Neural progenitor cell (in vitro differentiated cells): Measurements from ENCODE around the gene EDN2. TPM values are rescaled to one million over a fixed set of nuclear protein-coding genes. Genes with fewer than 3 reads are reported as not detected.

Experiments used
- DNase-seq: peaks from one replicate; pipeline ENCODE4 v3.0.0-alpha.2; 2016; ENCODE audit warnings: low spot score
- H2AFZ ChIP-seq: fragments of 200-600 bp; sonication (generic); replicated peaks from 2 replicates; pipeline ENCODE4 v1.6.1; 2016; ENCODE audit warnings: antibody characterized with exemption
- H3F3A ChIP-seq: fragments of 200-600 bp; sonication (generic); 2 replicates; pipeline ENCODE4 v1.6.1; 2016; ENCODE audit warnings: antibody characterized with exemption, low read depth
- H3K27ac ChIP-seq: fragments of 200-600 bp; sonication (generic); 2 replicates; pipeline ENCODE4 v1.5.1; 2016; ENCODE audit warnings: mild to moderate bottlenecking
- H3K27me3 ChIP-seq: fragments of 200-600 bp; sonication (generic); 2 replicates; pipeline ENCODE4 v1.6.1; 2016; ENCODE audit warnings: mild to moderate bottlenecking, moderate library complexity
- H3K36me3 ChIP-seq: fragments of 200-600 bp; sonication (generic); 2 replicates; pipeline ENCODE4 v1.5.1; 2016
- H3K4me1 ChIP-seq: fragments of 200-600 bp; sonication (generic); 2 replicates; pipeline ENCODE4 v1.6.1; 2016; ENCODE audit warnings: mixed run types
- H3K4me2 ChIP-seq: fragments of 200-600 bp; sonication (generic); 2 replicates; pipeline ENCODE4 v1.6.1; 2016
- H3K4me3 ChIP-seq: fragments of 200-600 bp; sonication (generic); 2 replicates; pipeline ENCODE4 v1.5.1; 2016
- H3K79me2 ChIP-seq: fragments of 200-600 bp; sonication (generic); 2 replicates; pipeline ENCODE4 v1.6.1; 2016; ENCODE audit warnings: low read depth
- H3K9ac ChIP-seq: fragments of 200-600 bp; sonication (generic); 2 replicates; pipeline ENCODE4 v1.6.1; 2016
- H3K9me3 ChIP-seq: fragments of 200-600 bp; sonication (generic); 2 replicates; pipeline ENCODE4 v1.5.1; 2016; ENCODE audit warnings: low read depth
- H4K20me1 ChIP-seq: fragments of 200-600 bp; sonication (generic); 2 replicates; pipeline ENCODE4 v1.6.1; 2016; ENCODE audit warnings: low read depth
- H3K27ac Mint-ChIP-seq: 3 replicates; pipeline ENCODE4 v1.8.0; 2021; ENCODE audit warnings: mixed read lengths
- H3K27me3 Mint-ChIP-seq: 2 replicates; pipeline ENCODE4 v1.8.0; 2022; ENCODE audit warnings: low read depth, mild to moderate bottlenecking, inconsistent platforms, moderate library complexity, mixed read lengths; ENCODE audit not compliant: insufficient read depth
- H3K36me3 Mint-ChIP-seq: 3 replicates; pipeline ENCODE4 v1.8.0; 2021; ENCODE audit warnings: mixed read lengths
- H3K4me1 Mint-ChIP-seq: 3 replicates; pipeline ENCODE4 v1.8.0; 2021; ENCODE audit warnings: mixed read lengths
- H3K4me3 Mint-ChIP-seq: 3 replicates; pipeline ENCODE4 v1.8.0; 2021; ENCODE audit warnings: mild to moderate bottlenecking, moderate library complexity, mixed read lengths
- H3K9me3 Mint-ChIP-seq: 3 replicates; pipeline ENCODE4 v1.8.0; 2020; ENCODE audit warnings: mixed read lengths
- EZH2 ChIP-seq: fragments of 200-600 bp; sonication (generic); IDR thresholded peaks from 2 replicates; pipeline ENCODE4 v1.6.1; 2017; ENCODE audit warnings: antibody characterized with exemption, mild to moderate bottlenecking, moderate library complexity
- EZH2phosphoT487 ChIP-seq: fragments of 200-600 bp; sonication (generic); IDR thresholded peaks from 2 replicates; pipeline ENCODE4 v1.6.1; 2017; ENCODE audit warnings: antibody characterized with exemption
- total RNA-seq: library from RNA; depleted of rRNA; stranded (reverse); fragments of >200 nt; gene quantifications from 2 replicates; pipeline ENCODE4 v1.2.3, GENCODE V29; 2015; ENCODE audit warnings: low replicate concordance
- TF ChIP-seq, protein P1 (sequence below): fragments of 200-600 bp; sonication (generic); IDR thresholded peaks from 2 replicates; pipeline ENCODE4 v1.5.1; 2017; ENCODE audit warnings: antibody characterized with exemption, mild to moderate bottlenecking

The EDN2 gene
- total RNA-seq, 1 donor from 2014 or later: not detected

- no peak overlapping the region for H3K27ac ChIP-seq
- peak overlapping the region; percentile 82 for H3K27ac Mint-ChIP-seq
- no peaks in the 10 kb centered on the region for H3K36me3 Mint-ChIP-seq
- H2AFZ ChIP-seq: no peak overlapping the region
- no peaks in the 10 kb centered on the region for H3F3A ChIP-seq
- H3K79me2 ChIP-seq: no peaks in the 10 kb centered on the region
- H3K27me3 ChIP-seq: no peaks in the 10 kb centered on the region
- no peaks in the 10 kb centered on the region for H4K20me1 ChIP-seq
- TF ChIP-seq, protein P1, sequence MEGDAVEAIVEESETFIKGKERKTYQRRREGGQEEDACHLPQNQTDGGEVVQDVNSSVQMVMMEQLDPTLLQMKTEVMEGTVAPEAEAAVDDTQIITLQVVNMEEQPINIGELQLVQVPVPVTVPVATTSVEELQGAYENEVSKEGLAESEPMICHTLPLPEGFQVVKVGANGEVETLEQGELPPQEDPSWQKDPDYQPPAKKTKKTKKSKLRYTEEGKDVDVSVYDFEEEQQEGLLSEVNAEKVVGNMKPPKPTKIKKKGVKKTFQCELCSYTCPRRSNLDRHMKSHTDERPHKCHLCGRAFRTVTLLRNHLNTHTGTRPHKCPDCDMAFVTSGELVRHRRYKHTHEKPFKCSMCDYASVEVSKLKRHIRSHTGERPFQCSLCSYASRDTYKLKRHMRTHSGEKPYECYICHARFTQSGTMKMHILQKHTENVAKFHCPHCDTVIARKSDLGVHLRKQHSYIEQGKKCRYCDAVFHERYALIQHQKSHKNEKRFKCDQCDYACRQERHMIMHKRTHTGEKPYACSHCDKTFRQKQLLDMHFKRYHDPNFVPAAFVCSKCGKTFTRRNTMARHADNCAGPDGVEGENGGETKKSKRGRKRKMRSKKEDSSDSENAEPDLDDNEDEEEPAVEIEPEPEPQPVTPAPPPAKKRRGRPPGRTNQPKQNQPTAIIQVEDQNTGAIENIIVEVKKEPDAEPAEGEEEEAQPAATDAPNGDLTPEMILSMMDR: no peak
- TF ChIP-seq EZH2phosphoT487: no peak
- H3K4me1 ChIP-seq: no peaks in the 10 kb centered on the region
- peaks cover 11% of the 10 kb centered on the region for H3K27me3 Mint-ChIP-seq
- no peaks in the 10 kb centered on the region for H3K9me3 Mint-ChIP-seq
- no peak for DNase-seq
- H3K4me2 ChIP-seq: no peak overlapping the region
- H3K4me3 Mint-ChIP-seq: no peak overlapping the region
- no peak overlapping the region for H3K4me3 ChIP-seq
- H3K36me3 ChIP-seq: no peaks in the 10 kb centered on the region
- H3K9me3 ChIP-seq: no peaks in the 10 kb centered on the region
- no peak overlapping the region for H3K9ac ChIP-seq
- H3K4me1 Mint-ChIP-seq: peaks cover 45% of the 10 kb centered on the region
Measured at GRCh38 chr1:41478118-41478748, 6.2 kb downstream of the EDN2 start.

GRCh38 chr1:41476807-41477361, 7.6 kb downstream of the EDN2 start:
- no peak for DNase-seq
- Mint-ChIP-seq H3K9me3 (no peaks in the 10 kb centered on the region), H3K27ac (no peak overlapping the region), H3K4me1 (peaks cover 37% of the 10 kb centered on the region), H3K27me3 (peaks cover 7% of the 10 kb centered on the region), H3K36me3 (no peaks in the 10 kb centered on the region), H3K4me3 (no peak overlapping the region)
- Histone ChIP-seq H4K20me1 (no peaks in the 10 kb centered on the region), H3K27me3 (no peaks in the 10 kb centered on the region), H2AFZ (no peak overlapping the region), H3K4me3 (no peak overlapping the region), H3F3A (no peaks in the 10 kb centered on the region), H3K9me3 (no peaks in the 10 kb centered on the region), H3K4me2 (no peak overlapping the region), H3K79me2 (no peaks in the 10 kb centered on the region), H3K36me3 (no peaks in the 10 kb centered on the region), H3K27ac (no peak overlapping the region), H3K4me1 (no peaks in the 10 kb centered on the region), H3K9ac (no peak overlapping the region)
- no peak for TF ChIP-seq EZH2
- TF ChIP-seq, protein P1: no peak
- TF ChIP-seq EZH2phosphoT487: no peak

- Histone ChIP-seq H3K9ac (no peak overlapping the region), H2AFZ (no peak overlapping the region), H3K4me3 (no peak overlapping the region), H3K79me2 (no peaks in the 10 kb centered on the region), H3K9me3 (no peaks in the 10 kb centered on the region), H3K4me2 (no peak overlapping the region), H3K27ac (no peak overlapping the region), H4K20me1 (no peaks in the 10 kb centered on the region), H3K27me3 (no peaks in the 10 kb centered on the region), H3K4me1 (no peaks in the 10 kb centered on the region), H3F3A (no peaks in the 10 kb centered on the region), H3K36me3 (no peaks in the 10 kb centered on the region)
- Mint-ChIP-seq H3K4me1 (peaks cover 37% of the 10 kb centered on the region), H3K36me3 (no peaks in the 10 kb centered on the region), H3K4me3 (no peak overlapping the region), H3K27ac (peak overlapping the region; percentile 85), H3K27me3 (peaks cover 7% of the 10 kb centered on the region), H3K9me3 (no peaks in the 10 kb centered on the region)
- no peak for DNase-seq
- TF ChIP-seq EZH2 (no peak), EZH2phosphoT487 (no peak)
- TF ChIP-seq, protein P1: peak; percentile 40
Measured at GRCh38 chr1:41475859-41476567, 8.5 kb downstream of the EDN2 start.
